Effector memory CD4-positive, alpha-beta T cell (primary cell): ENCODE data around the gene VAV1.

ENCODE experiments used
- DNase-seq, 3 donors: peaks; one replicate each; pipeline ENCODE4 v3.0.0-alpha.2; 2020
- H3K27ac ChIP-seq: 2 replicates; pipeline ENCODE4 v1.7.0; 2013; ENCODE audit warnings: mild to moderate bottlenecking, low read length, moderate library complexity; ENCODE audit not compliant: insufficient read depth, poor library complexity, severe bottlenecking
- H3K27me3 ChIP-seq: replicated peaks from 2 replicates; pipeline ENCODE4 v1.7.0; 2013; ENCODE audit warnings: mild to moderate bottlenecking, low read length; ENCODE audit not compliant: insufficient read depth, control insufficient read depth, poor library complexity, severe bottlenecking
- H3K36me3 ChIP-seq: 2 replicates; pipeline ENCODE4 v1.7.0; 2013; ENCODE audit warnings: mild to moderate bottlenecking, low read length, moderate library complexity; ENCODE audit not compliant: control insufficient read depth, insufficient read depth
- H3K4me1 ChIP-seq: 2 replicates; pipeline ENCODE4 v1.7.0; 2013; ENCODE audit warnings: low read length, mild to moderate bottlenecking; ENCODE audit not compliant: control insufficient read depth, insufficient read depth, poor library complexity, severe bottlenecking
- H3K4me3 ChIP-seq: 2 replicates; pipeline ENCODE4 v1.7.0; 2013; ENCODE audit warnings: low read length, low read depth, mild to moderate bottlenecking; ENCODE audit not compliant: insufficient read depth, poor library complexity, severe bottlenecking
- H3K9me3 ChIP-seq: 2 replicates; pipeline ENCODE4 v1.7.0; 2013; ENCODE audit warnings: mild to moderate bottlenecking, low read length, moderate library complexity; ENCODE audit not compliant: control insufficient read depth

The VAV1 gene

DNA sequence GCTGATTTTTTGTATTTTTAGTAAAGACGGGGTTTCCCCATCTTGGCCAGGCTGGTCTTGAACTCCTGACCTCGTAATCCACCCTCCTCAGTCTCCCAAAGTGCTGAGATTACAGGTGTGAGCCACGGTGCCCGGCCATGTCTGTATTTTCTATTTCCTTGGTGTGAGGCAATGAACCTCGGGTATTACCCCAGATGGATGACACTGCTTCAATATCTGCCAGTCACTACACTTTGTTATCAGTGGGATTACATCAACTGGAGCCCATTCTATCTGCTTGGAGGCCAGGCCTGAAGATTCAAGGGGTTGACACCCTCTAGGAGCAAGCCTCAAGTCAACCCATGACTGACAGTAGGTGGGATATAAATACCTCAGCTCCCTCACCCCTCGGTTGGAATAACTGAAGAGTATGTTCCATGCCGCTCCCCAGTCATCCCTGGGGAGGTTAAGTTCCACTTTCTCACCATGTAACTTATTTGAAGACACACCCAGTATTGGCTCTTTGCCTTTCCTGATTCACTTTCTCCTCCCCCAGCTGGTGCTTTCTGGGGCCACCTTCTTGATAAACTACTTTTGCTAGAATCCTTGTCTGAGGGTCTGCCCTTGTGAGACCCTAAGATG lies 113.9 kb downstream of the VAV1 start:
- no peaks in the 10 kb centered on the region for H3K36me3 ChIP-seq
- H3K9me3 ChIP-seq, result peaks cover 3% of the 10 kb centered on the region
- no peak overlapping the region for H3K4me3 ChIP-seq
- no peak overlapping the region for H3K27ac ChIP-seq
- DNase-seq, result no peak
- H3K4me1 ChIP-seq, result peaks cover 15% of the 10 kb centered on the region
- H3K27me3 ChIP-seq, result no peaks in the 10 kb centered on the region

DNA sequence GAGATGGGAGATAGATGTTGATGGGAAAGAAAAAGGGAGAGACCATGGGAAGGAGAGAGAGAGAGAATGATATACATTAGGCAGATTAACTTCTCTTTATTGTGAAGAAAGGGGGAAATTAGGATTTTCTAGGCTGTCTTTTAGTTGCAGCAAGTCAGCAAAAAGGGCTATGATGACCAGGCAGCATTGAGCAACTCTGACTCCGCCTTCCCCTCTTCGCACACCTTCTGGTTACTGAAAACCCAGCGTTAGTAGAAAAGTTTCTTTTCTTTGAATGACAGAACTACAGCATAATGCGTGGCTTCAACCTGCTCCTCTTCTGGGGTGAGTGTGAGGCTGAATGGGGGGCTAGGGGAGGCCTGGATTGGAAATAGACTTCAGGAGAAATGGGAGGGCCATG lies 114.8 kb downstream of the VAV1 start, which contains the start of gene ADGRE1:
Gene ADGRE1, plus strand, starts transcription at position 264 of the 400 bp plus-strand sequence. Its CDS starts 30 bp downstream, at position 294.
- Histone ChIP-seq H3K36me3 (no peaks in the 10 kb centered on the region), H3K4me3 (no peak within 1 kb of the TSS), H3K9me3 (peaks cover 3% of the 10 kb centered on the region), H3K4me1 (peaks cover 22% of the 10 kb centered on the region), H3K27ac (no peak within 1 kb of the TSS), H3K27me3 (no peaks in the 10 kb centered on the region)
- DNase-seq, result no peak

DNA sequence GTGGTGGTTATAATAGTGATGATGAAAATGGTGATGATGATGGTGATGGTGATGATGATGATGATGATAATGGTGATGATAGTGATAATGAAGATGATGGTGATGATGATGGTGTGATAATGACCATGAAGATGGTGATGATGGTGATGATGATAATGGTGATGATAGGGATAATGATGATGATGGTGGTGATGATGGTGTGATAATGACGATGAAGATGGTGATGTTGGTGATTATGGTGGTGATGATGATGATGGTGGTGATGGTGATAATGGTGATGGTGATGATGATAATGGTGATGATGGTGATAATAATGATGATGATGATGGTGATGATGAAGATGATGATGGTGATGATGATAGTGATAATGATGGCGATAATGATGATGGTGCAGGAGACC lies 116.5 kb downstream of the VAV1 start:
- Histone ChIP-seq H3K9me3 (peaks cover 3% of the 10 kb centered on the region), H3K27ac (no peak overlapping the region), H3K36me3 (no peaks in the 10 kb centered on the region), H3K27me3 (no peaks in the 10 kb centered on the region), H3K4me3 (no peak overlapping the region), H3K4me1 (peaks cover 36% of the 10 kb centered on the region)
- no peak for DNase-seq

DNA sequence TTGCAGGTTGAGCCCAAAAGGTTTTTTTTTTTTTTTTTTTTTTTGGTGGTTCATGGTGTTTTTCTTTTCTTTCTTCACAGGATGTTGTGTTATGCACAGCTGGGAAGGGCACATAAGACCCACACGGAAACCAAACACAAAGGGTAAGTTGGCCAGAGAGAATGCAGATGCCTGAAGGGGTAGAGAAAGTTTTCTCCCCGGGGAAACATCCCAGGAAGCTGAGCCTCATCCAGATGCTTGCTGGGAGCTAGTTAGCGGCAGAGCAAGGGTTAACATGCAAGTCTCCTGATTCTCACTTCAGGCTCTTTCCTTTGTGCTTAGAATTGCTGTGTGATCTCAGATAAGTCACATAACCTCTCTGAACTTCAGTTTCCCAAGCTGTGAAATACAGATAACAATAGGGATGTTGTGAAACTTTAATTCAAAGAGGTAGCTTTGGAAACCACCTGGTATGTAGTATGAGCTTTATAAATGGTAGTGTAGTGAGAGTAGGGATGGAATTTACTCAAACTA lies 117.9 kb downstream of the VAV1 start:
- DNase-seq, result no peak
- Histone ChIP-seq H3K27me3 (no peaks in the 10 kb centered on the region), H3K36me3 (no peaks in the 10 kb centered on the region), H3K27ac (peak overlapping the region; percentile 46), H3K9me3 (peaks cover 3% of the 10 kb centered on the region), H3K4me3 (peak overlapping the region; percentile 10), H3K4me1 (peaks cover 36% of the 10 kb centered on the region)

DNA sequence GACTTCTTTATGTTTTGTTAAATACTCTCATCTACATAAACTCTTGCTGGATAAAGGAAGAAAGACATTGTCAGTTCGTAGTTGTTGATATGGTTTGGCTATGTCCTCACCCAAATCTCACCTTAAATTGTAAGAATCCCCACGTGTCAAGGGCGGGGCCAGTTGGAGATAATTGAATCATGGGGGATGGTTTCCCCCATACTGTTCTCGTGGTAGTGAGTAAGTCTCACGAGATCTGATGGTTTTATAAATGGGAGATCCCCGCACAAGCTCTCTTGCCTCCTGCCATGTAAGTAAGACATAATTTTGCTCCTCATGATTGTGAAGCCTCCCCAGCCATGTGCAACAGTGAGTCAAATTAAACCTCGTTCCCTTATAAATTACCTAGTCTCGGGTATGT lies 118.4 kb downstream of the VAV1 start:
- no peaks in the 10 kb centered on the region for H3K36me3 ChIP-seq
- peak overlapping the region; percentile 10 for H3K4me3 ChIP-seq
- DNase-seq, result peak in 1 of 3 donors; percentile 7
- no peaks in the 10 kb centered on the region for H3K27me3 ChIP-seq
- H3K9me3 ChIP-seq, result peaks cover 3% of the 10 kb centered on the region
- H3K4me1 ChIP-seq, result peaks cover 36% of the 10 kb centered on the region
- H3K27ac ChIP-seq, result no peak overlapping the region

DNA sequence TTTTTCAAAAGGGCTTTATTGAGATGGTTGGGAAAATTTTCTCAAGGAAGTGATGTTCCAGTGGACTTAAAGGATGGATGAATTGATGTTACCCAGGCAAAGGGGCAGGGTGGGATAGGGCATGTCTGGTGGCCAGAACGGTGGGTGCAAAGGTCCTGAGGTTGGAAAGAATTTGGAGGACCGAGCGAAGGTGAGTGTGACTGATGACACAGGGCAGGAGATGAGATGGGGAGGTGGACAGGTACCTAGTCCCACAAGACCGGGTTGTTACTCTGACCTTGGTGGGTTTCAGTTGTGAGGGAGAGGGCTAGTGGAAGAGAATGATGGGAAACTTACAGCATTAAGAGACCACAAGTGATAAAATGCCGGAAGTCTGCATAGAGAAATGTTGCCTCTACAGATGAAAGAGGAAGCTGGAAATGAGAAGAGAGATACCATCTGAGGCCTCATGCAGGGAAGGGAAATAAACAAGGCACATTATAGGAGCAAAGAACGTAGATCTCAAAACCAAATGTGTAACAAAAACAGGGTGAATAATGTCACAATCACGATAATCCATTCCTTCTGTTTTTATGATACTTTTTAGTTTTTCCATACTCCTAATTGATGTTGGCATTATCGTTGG lies 119.4 kb downstream of the VAV1 start:
- DNase-seq, result no peak
- Histone ChIP-seq H3K4me3 (no peak overlapping the region), H3K36me3 (no peaks in the 10 kb centered on the region), H3K4me1 (peaks cover 36% of the 10 kb centered on the region), H3K9me3 (peaks cover 3% of the 10 kb centered on the region), H3K27me3 (no peaks in the 10 kb centered on the region), H3K27ac (peak overlapping the region; percentile 42)

DNA sequence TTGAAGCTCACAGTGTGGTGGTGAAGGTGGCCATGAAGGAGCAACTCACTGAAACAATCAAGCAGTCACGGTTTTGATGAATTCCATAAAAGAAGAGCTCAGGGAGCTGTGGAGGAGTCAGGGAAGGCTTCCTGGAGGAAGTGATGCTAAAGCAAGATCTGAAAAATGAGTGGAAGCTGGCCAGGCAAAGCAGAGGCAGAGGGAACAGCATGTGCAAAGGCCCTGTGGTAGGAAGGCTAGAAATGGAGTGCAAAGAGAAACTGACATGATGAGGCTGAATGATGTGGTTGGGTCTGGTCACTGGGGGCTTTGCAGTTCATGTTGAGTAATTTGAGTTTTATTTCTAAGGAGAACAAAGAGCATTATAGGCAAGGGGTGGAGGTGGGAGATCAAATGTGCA lies 121.8 kb downstream of the VAV1 start:
- no peak overlapping the region for H3K27ac ChIP-seq
- H3K4me3 ChIP-seq, result no peak overlapping the region
- DNase-seq, result no peak
- H3K36me3 ChIP-seq, result no peaks in the 10 kb centered on the region
- H3K4me1 ChIP-seq, result peaks cover 36% of the 10 kb centered on the region
- H3K27me3 ChIP-seq, result no peaks in the 10 kb centered on the region
- H3K9me3 ChIP-seq, result no peaks in the 10 kb centered on the region

DNA sequence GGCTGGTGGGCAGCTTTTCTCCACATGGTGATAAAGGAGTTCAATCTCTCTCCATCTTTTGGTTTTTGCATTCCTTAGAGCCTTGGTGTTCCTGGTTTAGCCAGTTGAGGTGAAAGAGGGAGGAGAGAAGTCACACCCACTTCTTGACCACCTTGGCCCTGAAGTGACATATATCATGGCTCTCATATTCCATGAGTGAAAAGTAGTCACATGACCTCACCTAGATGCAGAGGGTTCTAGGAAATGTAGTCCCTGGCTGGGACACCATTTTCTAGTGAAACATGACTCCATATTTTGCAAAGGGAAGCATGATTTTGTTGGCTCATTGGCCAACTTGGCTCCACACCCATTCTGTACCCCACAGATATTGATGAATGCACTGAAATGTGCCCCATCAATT lies 130.9 kb downstream of the VAV1 start:
- Histone ChIP-seq H3K4me1 (no peaks in the 10 kb centered on the region), H3K4me3 (no peak overlapping the region), H3K27ac (no peak overlapping the region), H3K36me3 (no peaks in the 10 kb centered on the region), H3K9me3 (peaks cover 4% of the 10 kb centered on the region), H3K27me3 (no peaks in the 10 kb centered on the region)
- DNase-seq, result no peak

DNA sequence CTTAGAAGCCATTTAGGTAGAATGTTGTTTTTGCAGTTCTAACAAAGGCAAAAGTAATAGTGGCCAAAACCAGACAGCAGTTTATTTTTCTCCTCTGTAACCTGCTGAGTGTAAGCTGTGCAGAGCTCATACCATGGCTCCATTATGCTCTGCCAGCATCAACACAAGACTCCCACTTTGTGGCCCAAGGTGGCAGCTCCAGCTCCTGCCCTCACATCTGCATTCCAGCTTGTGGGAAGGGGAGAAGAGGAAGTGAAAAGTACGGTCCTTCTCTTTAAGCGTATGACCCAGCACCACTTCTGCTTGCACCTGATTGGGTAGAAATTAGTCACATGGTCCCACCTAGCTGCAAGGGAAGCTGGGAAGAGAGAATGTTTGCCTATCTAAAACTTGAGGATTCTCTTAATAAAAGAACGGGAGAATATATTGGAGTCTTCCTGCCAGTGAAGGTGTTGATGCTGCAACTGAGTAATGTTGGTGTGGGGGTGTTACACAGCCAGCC lies 134.1 kb downstream of the VAV1 start:
- DNase-seq, result no peak
- Histone ChIP-seq H3K9me3 (no peaks in the 10 kb centered on the region), H3K27ac (no peak overlapping the region), H3K27me3 (no peaks in the 10 kb centered on the region), H3K4me3 (no peak overlapping the region), H3K4me1 (no peaks in the 10 kb centered on the region), H3K36me3 (no peaks in the 10 kb centered on the region)
